RPMI8226 (cell line): ENCODE data around the gene FN1.
"Not testable (repeated sequence)": the region's sequence is repeated elsewhere in the genome, so short reads cannot be mapped to it uniquely, and the experiment has no call there.

Experiments used
- DNase-seq: peaks from one replicate; pipeline ENCODE4 v3.0.0-alpha.2; 2015

Gene FN1

GRCh38 chr2:215422676-215423075 lies 13.2 kb downstream of the FN1 start:
- no peak for DNase-seq

- no peak for DNase-seq
Measured at GRCh38 chr2:215421859-215422461, 13.9 kb downstream of the FN1 start.

- DNase-seq: no peak
Measured at GRCh38 chr2:215420471-215420935, 15.4 kb downstream of the FN1 start.

- no peak for DNase-seq
Measured at GRCh38 chr2:215419769-215420470, 15.9 kb downstream of the FN1 start.

- no peak for DNase-seq
Measured at GRCh38 chr2:215419113-215419512, 16.8 kb downstream of the FN1 start.

- no peak for DNase-seq
Measured at GRCh38 chr2:215418064-215418963, 17.6 kb downstream of the FN1 start.

- no peak for DNase-seq
Measured at GRCh38 chr2:215417400-215417951, 18.4 kb downstream of the FN1 start.

GRCh38 chr2:215416656-215417055 lies 19.2 kb downstream of the FN1 start:
- DNase-seq: no peak

- DNase-seq: no peak
Measured at GRCh38 chr2:215415820-215416577, 19.9 kb downstream of the FN1 start.

GRCh38 chr2:215415218-215415617 lies 20.6 kb downstream of the FN1 start:
- no peak for DNase-seq

- no peak for DNase-seq
Measured at GRCh38 chr2:215414674-215415073, 21.2 kb downstream of the FN1 start.

GRCh38 chr2:215413974-215414373 lies 21.9 kb downstream of the FN1 start:
- DNase-seq: no peak

- DNase-seq: no peak
Measured at GRCh38 chr2:215413484-215413777, 22.4 kb downstream of the FN1 start.

GRCh38 chr2:215411941-215412743 lies 23.7 kb downstream of the FN1 start:
- DNase-seq: no peak

- DNase-seq: no peak
Measured at GRCh38 chr2:215410932-215411285, 25.0 kb downstream of the FN1 start.

- not testable (repeated sequence) for DNase-seq
Measured at GRCh38 chr2:215410181-215410931, 25.5 kb downstream of the FN1 start.

GRCh38 chr2:215409331-215410127 lies 26.3 kb downstream of the FN1 start:
- no peak for DNase-seq

- not testable (repeated sequence) for DNase-seq
Measured at GRCh38 chr2:215408441-215408840, 27.4 kb downstream of the FN1 start.

GRCh38 chr2:215407590-215408264 lies 28.1 kb downstream of the FN1 start:
- no peak for DNase-seq

GRCh38 chr2:215407061-215407460 lies 28.8 kb downstream of the FN1 start:
- DNase-seq: no peak
